Measurements from ENCODE around the gene SMIM43. TPM values are rescaled to one million over a fixed set of nuclear protein-coding genes. Genes with fewer than 3 reads are reported as not detected.
A peak's percentile ranks its signal among the peaks of the same experiment; 100 is the strongest.

SMIM43 gene
- total and polyA plus RNA-seq, 9 of the 15 experiments (the other 6 are each of a cell fraction or from before 2014, with no cell fraction given), result not detected

GRCh38 chr4:121785479-121785878 is 20.5 kb upstream of the SMIM43 start (continued):
- TF ChIP-seq ZNF407 (IDR thresholded peaks at IDR 0.05; ENCODE audit: low read depth) (no peak), NELFE (IDR thresholded peaks at IDR 0.05; ENCODE audit: insufficient read depth, insufficient read length) (no peak)

- in situ Hi-C loops (cut with MboI), result no loop called here
- ATAC-seq, result peak; percentile 50
- TF ChIP-seq ZNF766 (CRISPR knock-in tag; conservative IDR thresholded peaks at IDR 0.05) (no peak), HLTF (IDR thresholded peaks at IDR 0.05) (no peak), ZNF23 (CRISPR knock-in tag; IDR thresholded peaks at IDR 0.05) (no peak), ETS1 (conservative IDR thresholded peaks at IDR 0.05; ENCODE audit: control insufficient read depth, low read depth, low read length) (no peak), PTBP1 (IDR thresholded peaks at IDR 0.05; ENCODE audit: low read depth, low read length) (no peak), CHCHD3 (CRISPR knock-in tag; IDR thresholded peaks at IDR 0.05) (no peak), PRPF4 (IDR thresholded peaks at IDR 0.05; ENCODE audit: insufficient read depth, low read depth, low read length, poor library complexity, severe bottlenecking) (no peak), CC2D1A (IDR thresholded peaks at IDR 0.05) (no peak)
Measured at GRCh38 chr4:121784975-121785374, 20.0 kb upstream of the SMIM43 start.

More at GRCh38 chr4:121784975-121785374, 20.0 kb upstream of the SMIM43 start:
- ChIA-PET CTCF (ENCODE audit: low intra/inter-chr PET ratio) (no interaction called here), POLR2A (interaction anchor here (0.8 kb wide), 1 partner anchor 88 kb away, joined by 3 read pairs; no protein-coding TSS in a partner anchor)
- H3K27me3 ChIP-seq (ENCODE audit: control insufficient read depth in 2 of 2, insufficient read depth in 2 of 2, low read length in 2 of 2), result no peaks in the 10 kb centered on the region
- BruUV-seq (replicated peaks), result no TSS peak
- no peak overlapping the region for H3K27ac ChIP-seq (ENCODE audit: extremely low read depth, low read depth, low read length)
- H3K9me3 ChIP-seq (replicated peaks; ENCODE audit: control insufficient read depth, insufficient read depth, low read depth, low read length), result no peaks in the 10 kb centered on the region
- H3K4me3 ChIP-seq, result no peak overlapping the region
- no peak for DNase-seq (ENCODE audit: extremely low read depth in 1 of 4, low spot score in 3 of 4)
- H4K20me1 ChIP-seq (replicated peaks; ENCODE audit: control insufficient read depth, insufficient read depth, low read length), result no peaks in the 10 kb centered on the region
- intact Hi-C loops (cut with micrococcal nuclease), result no loop called here
- H3K4me1 ChIP-seq (replicated peaks in 1 of 2; ENCODE audit: control insufficient read depth in 2 of 2, insufficient read depth in 2 of 2, low read length in 2 of 2), result peaks cover 0 to under 1% of the 10 kb centered on the region in 2 experiments; a peak in 3 of 5 replicates
- no peaks in the 10 kb centered on the region for H3K9me1 ChIP-seq (ENCODE audit: control insufficient read depth, insufficient read depth, low read length)
- no peaks in the 10 kb centered on the region for H3K79me2 ChIP-seq (ENCODE audit: control insufficient read depth, insufficient read depth, low read length)
- no peak overlapping the region for H3K9ac ChIP-seq (ENCODE audit: insufficient read depth in 1 of 2, low read depth in 2 of 2, low read length in 2 of 2)
- H2AFZ ChIP-seq (ENCODE audit: low read depth, low read length), result no peak overlapping the region
- no peaks in the 10 kb centered on the region for H3K36me3 ChIP-seq (ENCODE audit: control insufficient read depth, insufficient read depth, low read length)
- no peak for FAIRE-seq
- 14% methylated on average over 2 of the region's 2 CpGs for WGBS (ENCODE audit: insufficient coverage, low coverage, missing lambda C conversion rate)
- no peak overlapping the region for H3K4me2 ChIP-seq (ENCODE audit: insufficient read depth, low read length)
